Astrocyte (in vitro differentiated cells and primary cell): ENCODE measurements around the gene GALNT8. TPM values are rescaled to one million over a fixed set of nuclear protein-coding genes. Genes with fewer than 3 reads are reported as not detected.

Source experiments
- DNase-seq: peaks from one replicate; pipeline ENCODE4 v3.0.0-alpha.2; 2010; ENCODE audit warnings: low read depth
- FAIRE-seq: peaks from 2 replicates; lab custom pipeline; 2011; peaks lifted over from hg19 to GRCh38; lab: Jason Lieb, UNC
- H2AFZ ChIP-seq: 2 replicates; pipeline ENCODE4 v1.6.0; 2012; ENCODE audit warnings: low read depth, low read length, inconsistent platforms
- H3K27ac ChIP-seq: 2 replicates; pipeline ENCODE4 v1.5.1; 2011; ENCODE audit warnings: low read depth, low read length, inconsistent platforms
- H3K27me3 ChIP-seq: 2 replicates; pipeline ENCODE4 v1.6.0; 2011; ENCODE audit warnings: low read length, inconsistent platforms; ENCODE audit not compliant: insufficient read depth
- H3K36me3 ChIP-seq: 2 replicates; pipeline ENCODE4 v1.5.1; 2011; ENCODE audit warnings: low read length, inconsistent platforms; ENCODE audit not compliant: insufficient read depth
- H3K4me1 ChIP-seq: 2 replicates; pipeline ENCODE4 v1.5.1; 2011; ENCODE audit warnings: low read length, inconsistent platforms; ENCODE audit not compliant: insufficient read depth
- H3K4me2 ChIP-seq: 2 replicates; pipeline ENCODE4 v1.6.0; 2012; ENCODE audit warnings: low read length, inconsistent platforms
- H3K4me3 ChIP-seq: 2 replicates; pipeline ENCODE4 v1.5.1; 2011; ENCODE audit warnings: low read depth, mild to moderate bottlenecking, low read length, inconsistent platforms; ENCODE audit not compliant: insufficient read depth
- H3K79me2 ChIP-seq: 2 replicates; pipeline ENCODE4 v1.6.0; 2012; ENCODE audit warnings: mild to moderate bottlenecking, low read length, inconsistent platforms; ENCODE audit not compliant: insufficient read depth
- H3K9ac ChIP-seq: 2 replicates; pipeline ENCODE4 v1.6.0; 2012; ENCODE audit warnings: mild to moderate bottlenecking, low read length, inconsistent platforms
- H3K9me3 ChIP-seq: 2 replicates; pipeline ENCODE4 v1.5.1; 2012; ENCODE audit warnings: low read depth, mild to moderate bottlenecking, low read length, inconsistent platforms; ENCODE audit not compliant: insufficient read depth
- H4K20me1 ChIP-seq: 2 replicates; pipeline ENCODE4 v1.6.0; 2012; ENCODE audit warnings: low read length, inconsistent platforms; ENCODE audit not compliant: insufficient read depth
- H3K27ac Mint-ChIP-seq: one replicate; pipeline ENCODE4 v1.8.0; 2021; ENCODE audit warnings: mild to moderate bottlenecking, mixed read lengths; ENCODE audit not compliant: unreplicated experiment
- H3K27me3 Mint-ChIP-seq: one replicate; pipeline ENCODE4 v1.8.0; 2021; ENCODE audit warnings: low read depth, mixed read lengths; ENCODE audit not compliant: unreplicated experiment
- H3K36me3 Mint-ChIP-seq: one replicate; pipeline ENCODE4 v1.8.0; 2021; ENCODE audit warnings: low read depth, mixed read lengths; ENCODE audit not compliant: unreplicated experiment
- H3K4me1 Mint-ChIP-seq: one replicate; pipeline ENCODE4 v1.8.0; 2021; ENCODE audit warnings: low read depth, mixed read lengths; ENCODE audit not compliant: unreplicated experiment
- H3K4me3 Mint-ChIP-seq: one replicate; pipeline ENCODE4 v1.8.0; 2021; ENCODE audit warnings: mild to moderate bottlenecking, moderate library complexity, mixed read lengths; ENCODE audit not compliant: unreplicated experiment
- H3K9me3 Mint-ChIP-seq: one replicate; pipeline ENCODE4 v1.8.0; 2021; ENCODE audit warnings: mild to moderate bottlenecking, mixed read lengths; ENCODE audit not compliant: unreplicated experiment
- CTCF ChIP-seq: IDR thresholded peaks from 2 replicates; pipeline ENCODE4 v1.5.1; 2011; ENCODE audit warnings: low read depth, mild to moderate bottlenecking, inconsistent platforms, low read length, moderate library complexity; ENCODE audit not compliant: insufficient read depth
- EZH2 ChIP-seq: IDR thresholded peaks from 2 replicates; pipeline ENCODE4 v1.6.1; 2012; ENCODE audit warnings: mild to moderate bottlenecking, low read length, inconsistent platforms; ENCODE audit not compliant: insufficient read depth
- total RNA-seq: library from RNA; stranded (reverse); gene quantifications from 2 replicates; pipeline ENCODE4 v1.2.1, GENCODE V29; 2021

Gene GALNT8
- total RNA-seq, 1 donor from 2014 or later = 6.4 TPM

GRCh38 chr12:4705824-4706223 is 14.4 kb upstream of the GALNT8 start:
- Histone ChIP-seq H3K9me3 (no peaks in the 10 kb centered on the region), H3K27me3 (no peaks in the 10 kb centered on the region), H3K79me2 (no peaks in the 10 kb centered on the region), H3K9ac (no peak overlapping the region), H3K4me3 (no peak overlapping the region), H2AFZ (no peak overlapping the region), H3K27ac (no peak overlapping the region), H4K20me1 (no peaks in the 10 kb centered on the region), H3K4me1 (no peaks in the 10 kb centered on the region), H3K4me2 (no peak overlapping the region), H3K36me3 (no peaks in the 10 kb centered on the region)
- Mint-ChIP-seq H3K4me1 (peaks cover 10% of the 10 kb centered on the region), H3K9me3 (no peaks in the 10 kb centered on the region), H3K27me3 (no peaks in the 10 kb centered on the region), H3K36me3 (no peaks in the 10 kb centered on the region), H3K27ac (no peak overlapping the region), H3K4me3 (no peak overlapping the region)
- TF ChIP-seq EZH2 = no peak
- TF ChIP-seq CTCF = no peak
- DNase-seq = no peak
- FAIRE-seq = no peak

GRCh38 chr12:4707306-4707705 is 12.9 kb upstream of the GALNT8 start:
- Histone ChIP-seq H3K9ac (no peak overlapping the region), H3K27me3 (no peaks in the 10 kb centered on the region), H2AFZ (no peak overlapping the region), H3K9me3 (no peaks in the 10 kb centered on the region), H3K4me1 (no peaks in the 10 kb centered on the region), H3K4me3 (no peak overlapping the region), H3K4me2 (no peak overlapping the region), H4K20me1 (no peaks in the 10 kb centered on the region), H3K79me2 (no peaks in the 10 kb centered on the region), H3K27ac (no peak overlapping the region), H3K36me3 (no peaks in the 10 kb centered on the region)
- H3K27me3 Mint-ChIP-seq = no peaks in the 10 kb centered on the region
- H3K4me1 Mint-ChIP-seq = peaks cover under 1% of the 10 kb centered on the region
- no peak for DNase-seq
- no peak overlapping the region for H3K27ac Mint-ChIP-seq
- no peaks in the 10 kb centered on the region for H3K36me3 Mint-ChIP-seq
- TF ChIP-seq CTCF (no peak), EZH2 (no peak)
- no peak overlapping the region for H3K4me3 Mint-ChIP-seq
- FAIRE-seq = no peak
- no peaks in the 10 kb centered on the region for H3K9me3 Mint-ChIP-seq

- Histone ChIP-seq H3K27ac (no peak overlapping the region), H3K4me1 (no peaks in the 10 kb centered on the region), H3K4me2 (no peak overlapping the region), H3K9ac (no peak overlapping the region), H4K20me1 (no peaks in the 10 kb centered on the region), H3K79me2 (no peaks in the 10 kb centered on the region), H3K27me3 (no peaks in the 10 kb centered on the region), H3K36me3 (no peaks in the 10 kb centered on the region), H3K9me3 (no peaks in the 10 kb centered on the region), H2AFZ (no peak overlapping the region), H3K4me3 (no peak overlapping the region)
- no peak for TF ChIP-seq EZH2
- no peak for TF ChIP-seq CTCF
- no peaks in the 10 kb centered on the region for H3K4me1 Mint-ChIP-seq
- no peaks in the 10 kb centered on the region for H3K36me3 Mint-ChIP-seq
- peaks cover 1% of the 10 kb centered on the region for H3K9me3 Mint-ChIP-seq
- H3K27ac Mint-ChIP-seq = no peak overlapping the region
- FAIRE-seq = no peak
- DNase-seq = no peak
- H3K4me3 Mint-ChIP-seq = no peak overlapping the region
- no peaks in the 10 kb centered on the region for H3K27me3 Mint-ChIP-seq
Observed at GRCh38 chr12:4710113-4710512, 10.1 kb upstream of the GALNT8 start.
